HepG2 (cell line): Measurements from ENCODE around the gene NOC2L. TPM values are rescaled to one million over a fixed set of nuclear protein-coding genes. Genes with fewer than 3 reads are reported as not detected.

Source experiments
- ARID2 ChIP-seq: sonication (generic); formaldehyde crosslinking; IDR thresholded peaks from 2 replicates; pipeline ENCODE4 v1.8.1; 2022; ENCODE audit warnings: mild to moderate bottlenecking, missing genetic modification reagents, borderline replicate concordance
- BATF2 ChIP-seq: sonication (generic); formaldehyde crosslinking; IDR thresholded peaks from 2 replicates; pipeline ENCODE4 v1.8.0; 2022; ENCODE audit warnings: mild to moderate bottlenecking, missing genetic modification reagents, moderate library complexity
- CHD4 ChIP-seq: fragments of 200-600 bp; sonication (generic); IDR thresholded peaks from 2 replicates; pipeline ENCODE4 v1.7.0; 2017; ENCODE audit warnings: mild to moderate bottlenecking, low read length, borderline replicate concordance
- ETV5 ChIP-seq: IDR thresholded peaks from 2 replicates; pipeline ENCODE4 v1.6.1; 2018; ENCODE audit warnings: missing biosample characterization, missing genetic modification reagents, inconsistent platforms, borderline replicate concordance
- JUND ChIP-seq: sonication (generic); formaldehyde crosslinking; IDR thresholded peaks from 2 replicates; pipeline ENCODE4 v1.8.0; 2022; ENCODE audit warnings: mild to moderate bottlenecking, missing genetic modification reagents
- MLLT10 ChIP-seq: sonication (generic); formaldehyde crosslinking; IDR thresholded peaks from 2 replicates; pipeline ENCODE4 v1.4.0; 2020; ENCODE audit warnings: missing genetic modification reagents
- NFIC ChIP-seq: IDR thresholded peaks from 2 replicates; pipeline ENCODE4 v1.6.1; 2012; ENCODE audit warnings: mild to moderate bottlenecking, low read length, inconsistent platforms
- NR3C1 ChIP-seq: sonication (generic); formaldehyde crosslinking; IDR thresholded peaks from 2 replicates; pipeline ENCODE4 v1.4.0; 2020; ENCODE audit warnings: missing genetic modification reagents
- PHF5A ChIP-seq: IDR thresholded peaks from one replicate; pipeline ENCODE4 v1.6.1; 2018; ENCODE audit warnings: low read depth, missing genetic modification reagents; ENCODE audit not compliant: unreplicated experiment
- PPARG ChIP-seq: conservative IDR thresholded peaks from 2 replicates; pipeline ENCODE4 v1.6.1; 2016; ENCODE audit warnings: missing biosample characterization, missing genetic modification reagents
- SIX1 ChIP-seq: sonication (generic); formaldehyde crosslinking; IDR thresholded peaks from 2 replicates; pipeline ENCODE4 v1.4.0; 2020; ENCODE audit warnings: missing genetic modification reagents, borderline replicate concordance
- SMARCC2 ChIP-seq: fragments of 450-650 bp; IDR thresholded peaks from 2 replicates; pipeline ENCODE4 v1.6.1; 2017; ENCODE audit warnings: antibody characterized with exemption, mild to moderate bottlenecking
- SNRNP70 ChIP-seq: fragments of 200-400 bp; formaldehyde crosslinking; IDR thresholded peaks from 2 replicates; pipeline ENCODE4 v1.6.1; 2017; ENCODE audit warnings: mild to moderate bottlenecking, low read depth, low read length, moderate library complexity
- TERF1 ChIP-seq: sonication (generic); formaldehyde crosslinking; IDR thresholded peaks from 2 replicates; pipeline ENCODE4 v1.8.0; 2022; ENCODE audit warnings: mild to moderate bottlenecking, missing genetic modification reagents, moderate library complexity
- TIGD3 ChIP-seq: sonication (generic); formaldehyde crosslinking; IDR thresholded peaks from 2 replicates; pipeline ENCODE4 v1.5.1; 2020; ENCODE audit warnings: mild to moderate bottlenecking, missing genetic modification reagents, borderline replicate concordance
- TRIM22 ChIP-seq: fragments of 450-650 bp; IDR thresholded peaks from 2 replicates; pipeline ENCODE4 v1.6.1; 2017
- WIZ ChIP-seq: sonication (generic); formaldehyde crosslinking; IDR thresholded peaks from 2 replicates; pipeline ENCODE4 v1.5.1; 2020; ENCODE audit warnings: mild to moderate bottlenecking, missing genetic modification reagents
- ZFP62 ChIP-seq: sonication (generic); formaldehyde crosslinking; IDR thresholded peaks from 2 replicates; pipeline ENCODE4 v1.4.0; 2020; ENCODE audit warnings: missing genetic modification reagents
- ZFY ChIP-seq: sonication (generic); formaldehyde crosslinking; IDR thresholded peaks from 2 replicates; pipeline ENCODE4 v1.4.0; 2020; ENCODE audit warnings: missing genetic modification reagents
- ZNF180 ChIP-seq: sonication (generic); formaldehyde crosslinking; IDR thresholded peaks from 2 replicates; pipeline ENCODE4 v1.4.0; 2020; ENCODE audit warnings: low read depth, missing genetic modification reagents, borderline replicate concordance
- ZNF781 ChIP-seq: sonication (generic); formaldehyde crosslinking; IDR thresholded peaks from 2 replicates; pipeline ENCODE4 v1.5.1; 2020; ENCODE audit warnings: borderline replicate concordance, mild to moderate bottlenecking, missing genetic modification reagents; ENCODE audit errors: not compliant biosample characterization
- polyA plus RNA-seq, 8 experiments: library from polyadenylated mRNA; depleted of rRNA in 3 of 8; stranded (reverse) in 7 of 8; unstranded in 1 of 8; fragments of >200 nt; fragmentation: Illumina TruSeq in 4 of 8; extraction: Trizol in 4 of 8; gene quantifications; 2 replicates each; pipeline versions ENCODE4 v1.2.1 to v1.2.3, GENCODE V29; 2011 to 2016; ENCODE audit warnings: low read depth in 4 of 8, missing spikeins in 1 of 8, mixed read lengths in 1 of 8; ENCODE audit not compliant: insufficient read depth in 1 of 8
- total RNA-seq, 5 experiments: library from RNA; depleted of rRNA; stranded (reverse); fragments of >200 nt; fragmentation: Illumina TruSeq; extraction: Trizol; gene quantifications; 2 replicates each; pipeline ENCODE4 v1.2.3, GENCODE V29; 2016; ENCODE audit warnings: low read depth in 1 of 5
- TF ChIP-seq, protein P1 (sequence below): IDR thresholded peaks from 2 replicates; pipeline ENCODE4 v1.4.0; 2020; ENCODE audit warnings: mild to moderate bottlenecking, missing genetic modification reagents

The NOC2L gene
- total and polyA plus RNA-seq, 2 of the 13 experiments (the other 11 are each of a cell fraction or from before 2014, with no cell fraction given) = 32.0 to 103 TPM

DNA sequence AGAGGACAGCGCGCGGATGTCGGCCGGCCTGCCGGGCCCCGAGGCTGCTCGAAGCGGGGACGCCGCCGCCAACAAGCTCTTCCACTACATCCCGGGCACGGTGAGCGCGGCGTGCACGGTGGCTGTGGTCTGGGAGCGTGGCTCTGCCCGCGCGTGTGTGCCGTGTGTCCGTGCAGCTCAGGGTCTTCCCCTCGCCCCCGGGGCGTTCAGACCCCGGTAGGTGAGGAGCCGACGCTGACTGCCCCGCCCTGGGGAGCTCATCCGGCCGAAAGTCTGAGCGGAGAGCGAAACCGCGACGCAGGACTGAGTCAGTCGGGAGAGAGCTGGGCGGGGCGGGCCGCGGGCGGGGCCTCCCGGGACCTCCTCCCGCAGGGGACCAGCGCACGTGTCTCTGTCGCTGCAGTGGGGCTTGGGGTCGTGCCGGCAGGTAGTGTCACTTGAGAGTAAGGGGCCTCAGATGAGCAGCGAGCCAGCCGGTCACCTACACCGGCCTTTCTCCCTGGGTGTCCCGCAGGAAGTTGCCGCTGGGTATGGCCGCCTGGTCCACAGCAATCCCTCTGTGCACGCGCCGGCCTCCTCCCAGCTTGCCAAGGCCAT lies 7.7 kb upstream of the NOC2L start (continued):
- TF ChIP-seq TRIM22 (no peak), ARID2 (no peak; the same call in 1 of the 2 replicates), ZNF180 (CRISPR knock-in tag) (no peak), WIZ (CRISPR knock-in tag) (0 out of 2 replicates have a peak, but pooled peaks have one; percentile 34), ZNF781 (CRISPR knock-in tag) (peak; percentile 54), NFIC (no peak), ZFY (no peak; the same call in 1 of the 2 replicates), SNRNP70 (no peak), SMARCC2 (no peak), TERF1 (CRISPR knock-in tag) (no peak), SIX1 (CRISPR knock-in tag) (no peak), NR3C1 (CRISPR knock-in tag) (no peak), MLLT10 (CRISPR knock-in tag) (no peak), TIGD3 (CRISPR knock-in tag) (0 out of 2 replicates have a peak, but pooled peaks have one; percentile 55), JUND (CRISPR knock-in tag) (peak; percentile 37; the same call in 1 of the 2 replicates), PPARG (0 out of 2 replicates have a peak, but pooled peaks have one; percentile 23), PHF5A (CRISPR knock-in tag) (no peak), BATF2 (no peak), ZFP62 (CRISPR knock-in tag) (no peak), CHD4 (no peak), ETV5 (peak; percentile 36; the same call in 1 of the 2 replicates)
- TF ChIP-seq, protein P1, sequence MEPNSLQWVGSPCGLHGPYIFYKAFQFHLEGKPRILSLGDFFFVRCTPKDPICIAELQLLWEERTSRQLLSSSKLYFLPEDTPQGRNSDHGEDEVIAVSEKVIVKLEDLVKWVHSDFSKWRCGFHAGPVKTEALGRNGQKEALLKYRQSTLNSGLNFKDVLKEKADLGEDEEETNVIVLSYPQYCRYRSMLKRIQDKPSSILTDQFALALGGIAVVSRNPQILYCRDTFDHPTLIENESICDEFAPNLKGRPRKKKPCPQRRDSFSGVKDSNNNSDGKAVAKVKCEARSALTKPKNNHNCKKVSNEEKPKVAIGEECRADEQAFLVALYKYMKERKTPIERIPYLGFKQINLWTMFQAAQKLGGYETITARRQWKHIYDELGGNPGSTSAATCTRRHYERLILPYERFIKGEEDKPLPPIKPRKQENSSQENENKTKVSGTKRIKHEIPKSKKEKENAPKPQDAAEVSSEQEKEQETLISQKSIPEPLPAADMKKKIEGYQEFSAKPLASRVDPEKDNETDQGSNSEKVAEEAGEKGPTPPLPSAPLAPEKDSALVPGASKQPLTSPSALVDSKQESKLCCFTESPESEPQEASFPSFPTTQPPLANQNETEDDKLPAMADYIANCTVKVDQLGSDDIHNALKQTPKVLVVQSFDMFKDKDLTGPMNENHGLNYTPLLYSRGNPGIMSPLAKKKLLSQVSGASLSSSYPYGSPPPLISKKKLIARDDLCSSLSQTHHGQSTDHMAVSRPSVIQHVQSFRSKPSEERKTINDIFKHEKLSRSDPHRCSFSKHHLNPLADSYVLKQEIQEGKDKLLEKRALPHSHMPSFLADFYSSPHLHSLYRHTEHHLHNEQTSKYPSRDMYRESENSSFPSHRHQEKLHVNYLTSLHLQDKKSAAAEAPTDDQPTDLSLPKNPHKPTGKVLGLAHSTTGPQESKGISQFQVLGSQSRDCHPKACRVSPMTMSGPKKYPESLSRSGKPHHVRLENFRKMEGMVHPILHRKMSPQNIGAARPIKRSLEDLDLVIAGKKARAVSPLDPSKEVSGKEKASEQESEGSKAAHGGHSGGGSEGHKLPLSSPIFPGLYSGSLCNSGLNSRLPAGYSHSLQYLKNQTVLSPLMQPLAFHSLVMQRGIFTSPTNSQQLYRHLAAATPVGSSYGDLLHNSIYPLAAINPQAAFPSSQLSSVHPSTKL = peak; percentile 7; the same call in 1 of the 2 replicates
